GM19043 (cell line): ENCODE measurements around the gene NBEAL1.
"Not testable (repeated sequence)": the region's sequence is repeated elsewhere in the genome, so short reads cannot be mapped to it uniquely, and the experiment has no call there.

Source experiments
- ATAC-seq: cut with Tn5 transposase; IDR thresholded peaks from one replicate; pipeline ENCODE4 v1.9.1; 2021; ENCODE audit warnings: low read depth; ENCODE audit not compliant: unreplicated experiment

The NBEAL1 gene

DNA sequence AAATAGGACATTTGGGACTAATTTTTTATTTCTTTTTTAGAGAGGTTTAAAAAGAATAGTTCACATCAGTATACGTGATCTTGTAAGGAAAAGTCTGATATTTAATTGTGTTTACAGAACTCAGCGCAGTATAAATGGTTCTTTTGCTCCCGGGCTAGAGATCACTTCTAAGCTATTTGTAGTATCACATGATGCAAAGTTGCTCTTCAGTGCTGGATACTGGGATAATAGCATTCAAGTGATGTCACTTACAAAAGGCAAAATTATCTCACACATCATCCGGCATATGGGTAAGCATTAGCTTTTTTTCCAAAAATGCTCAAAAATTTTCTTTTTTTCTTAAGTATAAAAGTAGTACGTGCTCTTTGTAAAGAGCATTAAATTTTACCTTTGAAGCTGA lies 186.8 kb downstream of the NBEAL1 start:
- no peak for ATAC-seq

DNA sequence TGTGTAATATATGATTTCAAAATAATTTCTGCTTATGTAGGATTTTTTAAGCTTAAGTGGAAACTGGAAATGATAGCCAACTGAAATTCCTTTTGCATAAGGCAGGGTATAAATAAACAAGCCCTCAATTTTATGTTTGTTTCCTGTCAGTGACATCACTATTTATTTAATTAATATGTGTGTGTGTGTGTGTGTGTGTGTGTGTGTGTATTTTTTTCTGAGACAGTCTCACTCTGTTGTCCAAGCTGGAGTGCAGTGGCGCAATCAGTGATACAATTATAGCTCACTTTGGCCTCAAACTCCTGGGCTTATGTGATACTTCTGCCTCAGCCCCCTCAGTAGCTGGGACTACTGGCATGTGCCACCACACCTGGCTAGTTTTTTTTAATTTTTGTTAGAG lies 194.9 kb downstream of the NBEAL1 start:
- ATAC-seq: no peak

DNA sequence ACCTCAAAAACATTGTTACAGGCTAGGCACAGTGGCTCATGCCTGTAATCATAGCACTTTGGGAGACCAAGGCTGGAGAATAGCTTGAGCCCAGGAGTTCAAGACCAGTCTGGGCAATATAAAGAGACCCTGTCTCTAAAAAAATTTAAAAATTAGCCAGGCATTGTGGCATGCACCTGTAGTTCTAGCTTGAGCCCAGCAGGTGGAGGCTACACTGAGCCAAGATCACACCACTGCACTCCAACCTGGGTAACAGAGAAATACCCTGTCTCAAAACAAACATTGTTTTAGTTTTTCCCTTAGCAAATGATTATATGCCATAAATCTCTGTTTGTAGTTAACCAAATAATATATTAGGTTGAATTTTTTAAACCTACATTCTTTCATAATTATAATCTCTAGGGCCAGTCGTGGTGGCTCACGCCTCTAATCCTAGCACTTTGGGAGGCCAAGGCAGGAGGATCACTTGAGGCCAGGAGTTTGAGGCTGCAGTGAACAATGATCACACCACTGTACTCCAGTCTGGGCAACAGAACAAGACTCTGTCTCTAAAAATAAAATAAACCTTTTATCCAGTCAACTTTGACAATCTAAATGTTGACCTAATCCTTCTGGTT lies 210.9 kb downstream of the NBEAL1 start:
- ATAC-seq: peak; percentile 68

DNA sequence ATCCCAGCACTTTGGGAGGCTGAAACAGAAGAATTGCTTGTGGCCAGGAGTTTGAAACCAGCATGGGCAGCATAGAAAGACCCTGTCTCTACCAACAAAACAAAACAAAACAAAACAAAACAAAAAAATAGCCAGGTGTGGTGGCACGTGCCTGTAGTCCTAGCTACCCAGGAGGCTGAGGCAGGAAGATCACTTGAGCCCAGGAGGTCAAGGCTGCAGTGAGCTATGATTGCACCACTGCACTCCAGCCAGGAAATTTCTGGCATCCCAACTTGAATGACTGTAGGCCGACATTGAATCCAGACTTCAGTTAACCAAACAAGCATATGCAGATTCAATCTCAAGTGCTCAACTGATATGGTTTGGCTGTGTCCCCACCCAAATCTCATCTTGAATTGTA lies 215.0 kb downstream of the NBEAL1 start:
- ATAC-seq: not testable (repeated sequence)

DNA sequence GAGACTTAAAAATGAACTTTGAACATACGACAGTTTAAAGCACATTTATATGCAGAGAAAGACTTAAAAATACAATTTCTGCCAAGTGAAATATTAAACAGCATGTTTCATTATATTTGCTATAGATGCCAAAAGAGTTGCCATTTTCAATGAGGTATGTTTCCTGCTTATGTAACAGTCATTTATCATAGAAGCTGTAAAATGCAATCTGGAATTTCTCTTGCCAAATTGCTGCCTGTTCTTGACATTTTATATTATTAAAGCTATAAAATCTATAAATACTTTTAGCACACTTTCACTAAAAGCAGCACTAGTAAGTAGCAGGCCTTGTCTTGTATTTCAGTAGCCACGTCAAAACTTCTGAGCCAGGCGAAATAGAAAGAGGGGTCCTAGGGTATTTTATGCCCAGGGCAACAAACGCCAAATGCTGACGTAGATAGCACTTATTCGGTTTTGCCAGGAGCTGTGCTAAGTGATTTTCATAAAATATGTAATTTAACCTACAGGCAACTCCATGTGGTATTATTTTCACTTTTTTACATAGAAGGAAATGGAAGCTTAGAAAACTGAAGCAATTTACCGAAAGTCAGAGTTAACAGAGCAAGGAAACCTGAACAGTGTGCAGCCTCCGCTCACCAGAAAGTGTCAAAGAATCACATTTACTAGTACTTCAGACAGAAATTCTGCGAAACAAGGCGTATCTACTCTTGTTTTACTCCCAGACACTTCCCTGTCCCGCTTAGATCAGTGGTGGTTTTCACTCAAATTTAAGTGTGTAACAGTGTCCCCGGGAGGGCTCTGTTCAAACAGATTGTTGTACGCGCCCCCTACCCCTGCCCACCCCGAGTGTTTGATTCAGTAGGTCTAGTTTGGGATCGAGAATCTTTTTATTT lies 222.9 kb downstream of the NBEAL1 start:
- ATAC-seq: no peak

DNA sequence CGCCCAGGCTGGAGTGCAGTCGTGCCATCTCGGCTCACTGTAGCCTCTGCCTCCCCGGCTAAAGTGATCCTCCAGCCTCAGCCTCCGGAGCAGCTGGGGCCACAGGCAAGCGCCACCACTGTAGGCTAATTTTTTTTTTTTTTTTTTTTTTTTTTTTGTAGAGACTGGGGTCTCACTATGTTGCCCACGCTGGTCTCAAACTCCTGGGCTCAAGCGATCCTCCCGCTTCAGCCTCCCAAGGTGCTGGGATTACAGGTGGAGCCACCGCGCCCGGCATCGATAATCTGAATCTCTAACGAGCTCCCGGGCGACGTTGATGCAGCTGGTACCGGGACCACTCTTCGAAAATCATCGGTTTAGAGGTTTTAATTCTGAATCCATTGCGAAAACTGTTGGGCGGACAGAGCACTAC lies 223.6 kb downstream of the NBEAL1 start:
- peak; percentile 1 for ATAC-seq

DNA sequence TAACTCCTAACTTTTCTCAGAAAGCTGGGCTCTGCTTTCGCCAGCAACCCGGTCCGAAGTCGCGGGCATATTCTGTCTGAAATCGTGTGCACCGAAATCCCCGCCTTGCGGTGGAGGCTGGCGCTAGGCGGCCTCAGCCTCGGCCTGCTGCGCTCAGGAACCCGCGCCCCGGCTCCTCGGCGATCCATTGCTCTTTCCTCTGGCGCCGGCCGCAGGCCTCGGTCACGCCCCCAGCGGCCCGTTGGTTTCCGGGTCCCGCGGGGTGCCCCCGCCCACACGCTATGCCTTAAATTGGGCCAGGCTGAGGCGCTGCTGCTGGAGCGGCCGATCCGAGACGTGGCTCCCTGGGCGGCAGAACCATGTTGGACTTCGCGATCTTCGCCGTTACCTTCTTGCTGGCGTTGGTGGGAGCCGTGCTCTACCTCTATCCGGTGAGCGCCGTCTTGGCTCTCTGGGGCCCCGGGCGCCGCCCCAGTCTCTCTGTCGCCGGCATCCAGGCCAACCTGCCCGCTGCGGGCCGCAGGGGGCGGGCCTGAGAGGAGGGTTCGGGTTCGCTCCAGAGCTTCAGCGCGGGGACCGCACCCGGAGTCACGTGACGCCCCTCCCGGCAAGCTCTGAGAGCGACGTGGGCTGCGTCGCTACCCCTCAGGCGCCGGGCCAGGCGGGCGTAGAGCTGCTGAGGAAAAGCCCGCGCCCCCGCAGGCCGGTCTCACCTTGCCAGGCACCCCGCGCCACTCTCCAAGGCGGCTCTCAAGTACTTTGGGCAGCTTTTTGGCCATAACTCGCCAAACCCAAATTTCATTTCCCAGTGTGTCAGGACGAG lies 224.2 kb downstream of the NBEAL1 start, which contains the start of gene CYP20A1:
CYP20A1 (plus strand) TSS at position 315 of the 823 bp plus-strand sequence; CDS start at position 360, 45 bp downstream.
- peak; percentile 84 for ATAC-seq

DNA sequence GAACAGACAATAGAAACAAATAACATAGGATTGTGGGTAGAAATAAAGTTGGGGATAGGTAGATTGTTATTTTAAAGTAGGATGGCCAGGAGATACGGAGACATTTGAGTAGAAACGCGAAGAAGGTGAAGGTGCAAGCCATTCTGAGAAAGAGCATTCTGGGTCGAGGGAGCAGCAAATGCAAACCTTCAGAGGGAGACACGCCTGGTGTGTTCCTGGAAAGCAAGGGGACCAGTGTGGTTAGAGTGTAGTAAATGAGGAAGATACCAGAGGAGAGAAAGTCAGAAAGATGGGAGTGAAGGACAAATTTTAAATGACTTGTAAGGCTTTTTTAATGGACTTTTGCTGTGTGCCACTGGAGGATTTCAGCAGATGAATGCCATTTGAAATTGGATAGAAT lies 225.8 kb downstream of the NBEAL1 start:
- ATAC-seq: no peak

DNA sequence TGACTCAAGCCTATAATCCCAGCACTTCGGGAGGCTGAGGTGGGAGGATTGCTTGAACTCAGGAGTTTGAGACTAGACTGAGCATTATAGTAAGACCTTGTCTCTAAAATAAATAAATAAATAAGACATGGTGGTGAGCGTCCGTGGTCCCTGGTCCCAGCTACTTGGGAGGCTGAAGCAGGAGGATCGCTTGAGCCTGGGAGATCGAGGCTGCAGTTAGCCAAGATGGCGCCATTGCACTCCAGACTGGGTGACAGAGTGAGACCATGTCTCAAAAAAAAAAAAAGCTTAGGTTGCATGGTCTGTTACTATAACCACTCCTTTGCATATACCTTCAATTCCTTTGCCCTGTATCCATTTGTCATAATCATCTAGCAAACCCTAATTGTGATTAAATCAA lies 227.8 kb downstream of the NBEAL1 start:
- no peak for ATAC-seq

DNA sequence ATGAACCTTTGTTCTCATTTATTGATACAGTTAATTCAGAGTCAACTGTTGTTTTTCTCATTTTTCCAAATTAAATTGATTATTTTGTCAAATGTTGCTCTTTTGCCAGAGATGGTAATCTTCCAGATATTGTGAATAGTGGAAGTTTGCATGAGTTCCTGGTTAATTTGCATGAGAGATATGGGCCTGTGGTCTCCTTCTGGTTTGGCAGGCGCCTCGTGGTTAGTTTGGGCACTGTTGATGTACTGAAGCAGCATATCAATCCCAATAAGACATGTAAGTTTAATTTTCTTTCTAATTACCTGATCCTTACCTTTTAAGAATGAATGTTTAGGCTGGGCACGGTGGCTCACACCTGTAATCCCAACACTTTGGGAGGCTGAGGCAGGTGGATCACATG lies 232.0 kb downstream of the NBEAL1 start:
- no peak for ATAC-seq

DNA sequence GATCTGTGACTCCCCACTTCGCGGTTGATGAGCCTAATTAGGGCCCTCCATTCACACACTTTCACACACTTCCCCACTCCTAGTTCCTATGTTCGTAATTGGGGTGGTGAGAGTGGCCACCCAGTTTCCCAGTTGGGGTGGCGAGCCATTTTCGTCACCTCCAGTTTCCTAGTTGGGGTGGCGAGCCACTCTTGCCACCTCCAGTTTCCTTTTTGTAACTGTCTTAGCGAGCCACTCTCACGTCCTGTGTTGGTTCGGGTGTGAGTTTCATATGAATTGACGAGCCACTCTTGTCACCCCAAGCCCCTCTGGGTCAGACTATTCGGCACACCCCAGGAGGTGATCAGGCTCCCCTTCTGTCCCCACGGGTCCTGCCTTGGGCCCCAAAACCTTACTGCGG lies 238.1 kb downstream of the NBEAL1 start:
- ATAC-seq: no peak

DNA sequence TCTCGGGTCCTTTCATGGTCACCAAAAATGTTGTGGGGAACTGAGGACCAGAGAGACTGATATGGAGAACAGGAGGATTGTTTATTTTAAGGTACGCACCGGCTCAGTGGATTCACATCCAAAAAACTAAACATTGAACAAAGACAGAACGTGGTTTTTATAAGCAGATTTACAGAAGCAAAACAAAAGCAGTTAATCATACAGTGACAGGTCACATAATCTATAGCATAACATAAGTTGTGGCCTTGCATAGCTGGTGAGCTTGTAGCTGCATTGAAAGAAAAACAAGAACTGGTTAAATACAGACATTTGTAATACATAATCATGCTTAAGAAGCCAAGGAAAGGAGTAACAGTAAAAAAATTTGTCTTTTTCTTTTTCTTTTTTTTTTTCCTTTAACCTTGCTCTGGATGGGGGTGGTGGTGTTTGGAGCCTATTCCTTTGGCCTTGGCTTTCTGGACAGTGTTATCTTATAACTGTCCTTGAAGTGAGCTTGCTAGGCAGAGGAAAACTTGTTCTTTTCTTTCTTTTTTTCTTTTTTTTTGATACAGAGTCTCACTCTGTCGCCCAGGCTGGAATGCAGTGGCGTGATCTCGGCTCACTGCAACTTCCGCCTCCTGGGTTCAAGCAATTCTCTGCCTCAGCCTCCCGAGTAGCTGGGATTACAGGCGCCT lies 238.9 kb downstream of the NBEAL1 start:
- ATAC-seq: not testable (repeated sequence)

DNA sequence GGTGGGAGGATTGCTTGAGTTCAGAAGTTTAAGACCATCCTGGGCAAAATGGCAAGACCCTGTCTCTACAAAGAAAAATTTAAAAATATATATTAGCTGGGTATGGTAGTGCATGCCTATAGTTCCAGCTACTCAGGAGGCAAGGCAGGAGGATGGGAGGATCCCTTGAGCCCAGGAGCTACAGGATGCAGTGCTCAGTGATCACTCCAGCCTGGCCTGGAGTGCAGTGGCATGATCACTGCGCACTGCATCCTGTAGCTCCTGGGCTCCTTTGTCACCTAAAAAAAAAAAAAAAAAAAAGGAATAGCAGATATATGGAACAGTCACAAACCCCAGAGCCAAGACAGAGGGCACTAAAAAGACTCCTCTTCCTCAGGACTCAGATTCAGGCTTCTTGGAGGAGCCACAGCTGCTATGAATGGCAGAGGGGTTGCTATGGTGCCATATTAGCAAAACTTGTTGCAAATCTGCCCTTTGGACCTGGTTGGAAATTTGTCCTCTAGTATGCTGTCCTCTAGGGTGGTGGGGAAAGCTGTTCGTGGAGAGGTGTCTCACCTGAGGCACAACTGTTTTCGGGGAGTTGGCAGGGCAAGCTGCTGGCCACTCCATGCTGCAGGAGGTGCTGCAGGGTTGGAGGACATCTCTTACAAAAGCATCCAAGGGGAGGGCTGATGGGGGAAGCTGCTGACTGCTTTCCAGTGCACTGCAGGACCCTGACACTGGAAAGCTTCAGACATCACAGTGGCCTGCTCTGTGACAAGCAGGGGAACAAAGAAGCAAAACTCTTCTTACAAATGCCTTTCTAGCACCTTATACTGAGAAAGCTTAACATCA lies 246.9 kb downstream of the NBEAL1 start:
- ATAC-seq: no peak
